Loucy (cell line): ENCODE measurements around the gene KRTAP10-11.

ENCODE experiments used
- H2AFZ ChIP-seq: fragments of 200-600 bp; sonication (generic); 2 replicates; pipeline ENCODE4 v1.6.0; 2016; ENCODE audit warnings: antibody characterized with exemption, mild to moderate bottlenecking, low read length, moderate library complexity
- H3F3A ChIP-seq: fragments of 200-600 bp; 2 replicates; pipeline ENCODE4 v1.6.0; 2016; ENCODE audit warnings: antibody characterized with exemption, low read depth, mild to moderate bottlenecking
- H3K27me3 ChIP-seq: fragments of 200-600 bp; sonication (generic); 2 replicates; pipeline ENCODE4 v1.6.1; 2014; ENCODE audit warnings: low read length, mild to moderate bottlenecking; ENCODE audit not compliant: insufficient read depth, poor library complexity, severe bottlenecking
- H3K36me3 ChIP-seq: fragments of 200-600 bp; sonication (generic); 2 replicates; pipeline ENCODE4 v1.6.1; 2016; ENCODE audit warnings: low read length; ENCODE audit not compliant: insufficient read depth
- H3K4me1 ChIP-seq: fragments of 200-600 bp; sonication (generic); 2 replicates; pipeline ENCODE4 v1.5.1; 2014; ENCODE audit warnings: low read length, mild to moderate bottlenecking; ENCODE audit not compliant: insufficient read depth, poor library complexity, severe bottlenecking
- H3K4me2 ChIP-seq: fragments of 200-600 bp; sonication (generic); 2 replicates; pipeline ENCODE4 v1.6.0; 2014; ENCODE audit warnings: antibody characterized with exemption, low read length, low read depth, mild to moderate bottlenecking; ENCODE audit not compliant: poor library complexity, severe bottlenecking
- H3K4me3 ChIP-seq: fragments of 200-600 bp; sonication (generic); 2 replicates; pipeline ENCODE4 v1.5.1; 2014; ENCODE audit warnings: low read length, mild to moderate bottlenecking, mixed read lengths; ENCODE audit not compliant: poor library complexity, severe bottlenecking
- H3K79me2 ChIP-seq: fragments of 200-600 bp; sonication (generic); 2 replicates; pipeline ENCODE4 v1.6.1; 2014; ENCODE audit warnings: low read length; ENCODE audit not compliant: insufficient read depth
- H3K9ac ChIP-seq: fragments of 200-600 bp; sonication (generic); 2 replicates; pipeline ENCODE4 v1.6.0; 2014; ENCODE audit warnings: mild to moderate bottlenecking, low read depth, low read length, moderate library complexity; ENCODE audit not compliant: poor library complexity, severe bottlenecking
- H3K9me2 ChIP-seq: fragments of 200-600 bp; sonication (generic); replicated peaks from 2 replicates; pipeline ENCODE4 v1.6.1; 2016; ENCODE audit warnings: low read depth, low read length, mixed read lengths
- H3K9me3 ChIP-seq: fragments of 200-600 bp; sonication (generic); 2 replicates; pipeline ENCODE4 v1.6.1; 2014; ENCODE audit warnings: mild to moderate bottlenecking, antibody characterized with exemption, low read length, low read depth; ENCODE audit not compliant: insufficient read depth
- H4K20me1 ChIP-seq: fragments of 200-600 bp; sonication (generic); 2 replicates; pipeline ENCODE4 v1.6.0; 2014; ENCODE audit warnings: antibody characterized with exemption, low read length, mild to moderate bottlenecking; ENCODE audit not compliant: insufficient read depth, poor library complexity, severe bottlenecking
- EZH2phosphoT487 ChIP-seq: fragments of 200-600 bp; IDR thresholded peaks from 2 replicates; pipeline ENCODE4 v1.6.1; 2018; ENCODE audit warnings: antibody characterized with exemption, mild to moderate bottlenecking, moderate library complexity, borderline replicate concordance
- TF ChIP-seq, protein P1 (sequence below): fragments of 200-600 bp; sonication (generic); conservative IDR thresholded peaks from 2 replicates; pipeline ENCODE4 v1.5.1; 2014; ENCODE audit warnings: mild to moderate bottlenecking, antibody characterized with exemption, low read length

Gene KRTAP10-11

DNA sequence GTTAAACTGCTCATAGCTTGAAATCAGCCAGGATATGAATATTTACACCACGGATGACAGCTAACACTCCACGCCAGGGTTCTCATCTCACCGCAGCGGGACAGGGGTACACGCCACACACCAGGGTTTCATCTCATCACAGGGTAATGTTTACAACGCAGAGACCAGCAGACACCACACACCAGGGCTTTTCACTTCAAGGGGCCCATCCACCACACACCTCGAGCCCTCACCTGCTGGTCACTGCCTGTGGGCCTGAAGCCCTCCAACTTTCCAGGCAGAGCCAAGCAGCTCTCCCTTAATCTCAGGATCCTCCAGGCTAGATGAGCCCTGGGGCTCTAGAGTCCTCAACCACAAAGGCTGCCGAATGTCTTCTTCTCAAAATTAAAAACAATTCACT lies 49.4 kb downstream of the KRTAP10-11 start:
- Histone ChIP-seq H3F3A (no peaks in the 10 kb centered on the region), H4K20me1 (no peaks in the 10 kb centered on the region), H3K36me3 (no peaks in the 10 kb centered on the region), H2AFZ (no peak overlapping the region), H3K79me2 (no peaks in the 10 kb centered on the region), H3K4me2 (no peak overlapping the region), H3K9ac (no peak overlapping the region), H3K9me2 (no peaks in the 10 kb centered on the region), H3K9me3 (peaks cover 4% of the 10 kb centered on the region; the same call in 1 of the 2 replicates), H3K4me1 (no peaks in the 10 kb centered on the region), H3K27me3 (no peaks in the 10 kb centered on the region), H3K4me3 (no peak overlapping the region)
- TF ChIP-seq, protein P1, sequence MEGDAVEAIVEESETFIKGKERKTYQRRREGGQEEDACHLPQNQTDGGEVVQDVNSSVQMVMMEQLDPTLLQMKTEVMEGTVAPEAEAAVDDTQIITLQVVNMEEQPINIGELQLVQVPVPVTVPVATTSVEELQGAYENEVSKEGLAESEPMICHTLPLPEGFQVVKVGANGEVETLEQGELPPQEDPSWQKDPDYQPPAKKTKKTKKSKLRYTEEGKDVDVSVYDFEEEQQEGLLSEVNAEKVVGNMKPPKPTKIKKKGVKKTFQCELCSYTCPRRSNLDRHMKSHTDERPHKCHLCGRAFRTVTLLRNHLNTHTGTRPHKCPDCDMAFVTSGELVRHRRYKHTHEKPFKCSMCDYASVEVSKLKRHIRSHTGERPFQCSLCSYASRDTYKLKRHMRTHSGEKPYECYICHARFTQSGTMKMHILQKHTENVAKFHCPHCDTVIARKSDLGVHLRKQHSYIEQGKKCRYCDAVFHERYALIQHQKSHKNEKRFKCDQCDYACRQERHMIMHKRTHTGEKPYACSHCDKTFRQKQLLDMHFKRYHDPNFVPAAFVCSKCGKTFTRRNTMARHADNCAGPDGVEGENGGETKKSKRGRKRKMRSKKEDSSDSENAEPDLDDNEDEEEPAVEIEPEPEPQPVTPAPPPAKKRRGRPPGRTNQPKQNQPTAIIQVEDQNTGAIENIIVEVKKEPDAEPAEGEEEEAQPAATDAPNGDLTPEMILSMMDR: no peak
- no peak for TF ChIP-seq EZH2phosphoT487

DNA sequence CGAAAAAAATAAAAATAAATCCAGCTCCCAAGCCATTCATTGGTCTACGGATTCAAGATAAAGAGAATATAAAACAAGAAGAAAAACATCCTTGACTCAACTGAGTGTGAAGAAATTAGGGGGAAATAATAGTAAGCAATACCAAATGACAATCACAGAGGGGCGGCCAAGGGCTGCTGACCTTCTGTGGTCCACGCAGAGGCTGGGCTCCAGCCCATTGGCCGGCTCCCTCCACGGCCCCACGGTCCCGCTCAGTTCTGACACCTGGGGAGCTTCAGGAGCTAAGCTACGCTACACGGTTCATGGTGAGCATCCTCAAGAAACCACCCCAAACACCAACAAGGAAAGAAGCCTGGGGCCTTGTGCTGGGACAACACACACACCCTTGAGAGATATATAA lies 50.4 kb downstream of the KRTAP10-11 start:
- H2AFZ ChIP-seq: no peak overlapping the region
- no peaks in the 10 kb centered on the region for H3K4me1 ChIP-seq
- no peak overlapping the region for H3K9ac ChIP-seq
- no peaks in the 10 kb centered on the region for H3K36me3 ChIP-seq
- H3K9me3 ChIP-seq: peaks cover 4% of the 10 kb centered on the region; the same call in 1 of the 2 replicates
- H3F3A ChIP-seq: no peaks in the 10 kb centered on the region
- H3K79me2 ChIP-seq: no peaks in the 10 kb centered on the region
- no peaks in the 10 kb centered on the region for H4K20me1 ChIP-seq
- H3K4me2 ChIP-seq: no peak overlapping the region
- TF ChIP-seq, protein P1: no peak
- no peak for TF ChIP-seq EZH2phosphoT487
- H3K27me3 ChIP-seq: no peaks in the 10 kb centered on the region
- no peak overlapping the region for H3K4me3 ChIP-seq
- H3K9me2 ChIP-seq: no peaks in the 10 kb centered on the region
